Stomach (tissue), 9 donors: Measurements from ENCODE around the gene FGF4. TPM values are rescaled to one million over a fixed set of nuclear protein-coding genes. Genes with fewer than 3 reads are reported as not detected.

Experiments used
- DNase-seq, 2 donors: peaks; one replicate each; pipeline versions ENCODE4 v3.0.0 to v3.0.0-alpha.2; 2013 to 2019
- H3K27ac ChIP-seq, 5 donors: fragments of 200-600 bp in 4 of 5; sonication (generic) in 4 of 5; one replicate each; pipeline ENCODE4 v1.5.1; 2013 to 2019; ENCODE audit warnings: mild to moderate bottlenecking in 1 of 5, moderate library complexity in 1 of 5
- H3K27me3 ChIP-seq, 3 donors: fragments of 200-600 bp; sonication (generic); one replicate each; pipeline ENCODE4 v1.5.1; 2017 to 2019; ENCODE audit warnings: mixed run types in 1 of 3
- H3K36me3 ChIP-seq, 4 donors: fragments of 200-600 bp; sonication (generic); 1 replicate in 3 of 4; 2 replicates in 1 of 4; pipeline ENCODE4 v1.5.1; 2016 to 2019
- H3K4me1 ChIP-seq, 4 donors: fragments of 200-600 bp; sonication (generic); one replicate each; pipeline ENCODE4 v1.5.1; 2016 to 2019
- H3K4me3 ChIP-seq, 4 donors: fragments of 200-600 bp; sonication (generic) in 3 of 4; one replicate each; pipeline ENCODE4 v1.5.1; 2016 to 2019; ENCODE audit warnings: mild to moderate bottlenecking in 1 of 4
- H3K9me3 ChIP-seq, 4 donors: fragments of 200-600 bp; sonication (generic); one replicate each; pipeline ENCODE4 v1.5.1; 2016 to 2019
- CTCF ChIP-seq, 7 experiments: fragments of 450-650 bp in 4 of 7; fragments of 200-600 bp in 3 of 7; sonication (generic) in 3 of 7; IDR thresholded peaks; one replicate each; pipeline ENCODE4 v1.5.1; 2016 to 2019; ENCODE audit warnings: antibody characterized with exemption in 7 of 7, control low read depth in 2 of 7, mild to moderate bottlenecking in 1 of 7
- EP300 ChIP-seq: sonication (generic); formaldehyde crosslinking; IDR thresholded peaks from one replicate; pipeline ENCODE4 v1.6.1; 2017; ENCODE audit warnings: antibody characterized with exemption
- POLR2A ChIP-seq, 4 donors: fragments of 450-650 bp; IDR thresholded peaks; one replicate each; pipeline ENCODE4 v1.6.1; 2016; ENCODE audit warnings: antibody characterized with exemption in 4 of 4, control low read depth in 2 of 4, mild to moderate bottlenecking in 1 of 4, moderate library complexity in 1 of 4
- POLR2AphosphoS5 ChIP-seq, 3 donors: sonication (generic); formaldehyde crosslinking; IDR thresholded peaks; one replicate each; pipeline ENCODE4 v1.6.1; 2016; ENCODE audit warnings: antibody characterized with exemption in 3 of 3
- WGBS, 5 donors: extraction: QIAGEN DNeasy Blood & Tissue Kit in 3 of 5; methylation state at CpG; one replicate each; pipeline versions ENCODE4 v1.1.5 to v1.1.7; 2013 to 2018; 5-methylcytosine and 5-hydroxymethylcytosine counted together
- intact Hi-C: fragments of 100-400 bp; cut with DNase I; formaldehyde crosslinking; loops from one replicate; pipeline ENCODE4 v1.15.1; 2023; ENCODE audit warnings: low total_unique reads
- polyA plus RNA-seq, 3 donors: library from polyadenylated mRNA; stranded (reverse); fragments of 200-250 nt; gene quantifications; one replicate each; pipeline ENCODE4 v1.2.3, GENCODE V29; 2013
- total RNA-seq, 5 donors: library from RNA; depleted of rRNA; stranded (reverse); fragments of >200 nt; gene quantifications; one replicate each; pipeline versions ENCODE4 v1.1.0 to v1.2.3, GENCODE V29; 2014 to 2016
- donor health status: healthy with polysubstance abuse.
- donor health status: Bipolar disorder and iron deficiency.
- donor health status: healthy.

Gene FGF4
- total and polyA plus RNA-seq, 8 donors, result not detected

DNA sequence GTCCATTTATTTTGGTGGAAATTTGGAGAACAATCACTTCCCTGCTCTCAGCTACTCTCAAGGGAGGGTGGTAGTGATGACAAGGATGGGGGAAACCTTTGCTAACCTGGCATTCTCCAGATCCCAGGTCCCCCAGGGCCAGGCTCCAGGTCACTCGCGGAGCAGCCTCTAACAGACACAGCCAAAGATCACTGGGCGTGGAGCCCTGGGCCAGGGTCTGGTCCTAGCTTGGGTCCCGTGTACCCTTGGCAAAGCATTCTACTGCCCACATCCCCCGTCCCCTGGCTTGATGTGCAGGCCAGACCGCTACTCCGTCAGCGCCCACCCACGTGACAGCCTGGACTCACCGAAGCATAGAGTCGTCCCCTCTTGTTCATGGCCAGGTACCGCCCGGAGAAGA lies 40.8 kb upstream of the FGF4 start:
- peaks cover 22 to 98% (median 68%) of the 10 kb centered on the region in 3 donors for H3K27me3 ChIP-seq

DNA sequence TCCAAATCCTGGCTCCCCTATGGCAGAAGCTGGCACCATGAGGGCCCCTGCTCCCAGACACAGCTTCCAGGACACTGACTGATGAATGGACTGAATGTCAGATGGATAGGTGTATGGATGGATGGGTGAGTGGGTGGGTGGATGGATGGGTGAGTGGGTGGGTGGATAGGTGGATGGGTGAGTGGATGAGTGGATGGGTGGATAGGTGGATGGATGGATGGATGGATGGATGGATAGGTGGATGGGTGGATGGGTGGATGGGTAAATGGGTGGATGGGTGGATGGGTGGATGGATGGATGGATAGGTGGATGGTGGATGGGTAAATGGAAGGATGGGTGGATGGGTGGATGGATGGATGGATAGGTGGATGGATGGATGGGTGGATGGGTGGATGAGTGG lies 39.8 kb upstream of the FGF4 start:
- DNase-seq, result no peak
- Histone ChIP-seq H3K36me3 (no peaks in the 10 kb centered on the region), H3K9me3 (no peaks in the 10 kb centered on the region), H3K27me3 (peaks cover 19 to 98% (median 61%) of the 10 kb centered on the region in 3 donors), H3K4me1 (peaks cover 0 to 28% (median 7%) of the 10 kb centered on the region in 4 donors), H3K27ac (no peak overlapping the region), H3K4me3 (no peak overlapping the region)
- no peak for TF ChIP-seq EP300
- no peak for TF ChIP-seq POLR2AphosphoS5 (IDR thresholded peaks at IDR 0.05)
- TF ChIP-seq CTCF (IDR thresholded peaks at IDR 0.05), result no peak
- TF ChIP-seq POLR2A (IDR thresholded peaks at IDR 0.05), result no peak
- intact Hi-C loops, result no loop called here

More for the DNA sequence above, 40.8 kb upstream of the FGF4 start:
- Histone ChIP-seq H3K9me3 (no peaks in the 10 kb centered on the region), H3K4me1 (peaks cover 0 to 28% (median 7%) of the 10 kb centered on the region in 4 donors), H3K36me3 (no peaks in the 10 kb centered on the region), H3K27ac (no peak overlapping the region), H3K4me3 (no peak overlapping the region)
- TF ChIP-seq POLR2A (IDR thresholded peaks at IDR 0.05) (no peak), EP300 (no peak), POLR2AphosphoS5 (IDR thresholded peaks at IDR 0.05) (no peak), CTCF (IDR thresholded peaks at IDR 0.05) (no peak)
- DNase-seq, result no peak
- intact Hi-C loops, result no loop called here
- 77 to 85% (median 79%) methylated on average over 12 to 13 of the region's 13 CpGs for WGBS, 5 donors

GRCh38 chr11:69814411-69814810 lies 39.3 kb upstream of the FGF4 start:
- no peaks in the 10 kb centered on the region for H3K9me3 ChIP-seq
- 74 to 90% (median 83%) methylated on average over 4 to 7 of the region's 7 CpGs for WGBS, 5 donors

DNA sequence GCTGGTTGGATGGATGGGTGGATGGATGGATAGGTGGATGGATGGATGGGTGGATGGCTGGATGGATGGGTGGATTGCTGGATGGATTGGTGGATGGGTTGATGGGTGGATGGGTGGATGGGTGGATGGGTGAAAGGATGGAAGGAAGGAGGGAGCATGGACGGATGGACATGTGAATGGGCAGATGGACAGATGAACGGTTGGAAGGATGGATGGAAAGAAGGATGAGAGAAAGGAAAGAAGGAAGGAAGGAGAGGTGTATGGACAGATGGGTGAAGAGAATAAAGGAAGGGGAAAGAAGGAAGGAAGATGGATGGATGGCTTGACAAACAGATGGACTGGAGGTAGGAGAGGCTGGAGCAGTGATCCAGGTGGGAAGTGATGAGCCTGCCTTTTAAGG lies 38.7 kb upstream of the FGF4 start:
- H3K27me3 ChIP-seq, result peaks cover 15 to 96% (median 53%) of the 10 kb centered on the region in 3 donors
- no peaks in the 10 kb centered on the region for H3K9me3 ChIP-seq
- intact Hi-C loops, result no loop called here
- no peak overlapping the region for H3K4me3 ChIP-seq
- H3K36me3 ChIP-seq, result no peaks in the 10 kb centered on the region
- TF ChIP-seq POLR2AphosphoS5 (IDR thresholded peaks at IDR 0.05) (no peak), POLR2A (IDR thresholded peaks at IDR 0.05) (no peak), EP300 (no peak), CTCF (IDR thresholded peaks at IDR 0.05) (no peak)
- H3K27ac ChIP-seq, result no peak overlapping the region
- WGBS, 5 donors, result 81 to 91% (median 85%) methylated on average over 2 of the region's 2 CpGs
- H3K4me1 ChIP-seq, result peaks cover 0 to 20% (median 7%) of the 10 kb centered on the region in 4 donors
- no peak for DNase-seq

More at GRCh38 chr11:69814411-69814810, 39.3 kb upstream of the FGF4 start:
- peaks cover 0 to 25% (median 7%) of the 10 kb centered on the region in 4 donors for H3K4me1 ChIP-seq
- DNase-seq, result no peak
- no peak overlapping the region for H3K4me3 ChIP-seq
- H3K36me3 ChIP-seq, result no peaks in the 10 kb centered on the region
- no peak overlapping the region for H3K27ac ChIP-seq
- intact Hi-C loops, result no loop called here
- TF ChIP-seq EP300, result no peak
- TF ChIP-seq POLR2AphosphoS5 (IDR thresholded peaks at IDR 0.05), result no peak
- no peak for TF ChIP-seq CTCF (IDR thresholded peaks at IDR 0.05)
- no peak for TF ChIP-seq POLR2A (IDR thresholded peaks at IDR 0.05)
- H3K27me3 ChIP-seq, result peaks cover 15 to 96% (median 59%) of the 10 kb centered on the region in 3 donors
